Fibroblast of skin of right biceps (primary cell): Measurements from ENCODE around the gene NCF4.

ENCODE experiments used
- DNase-seq: peaks from one replicate; pipeline ENCODE4 v3.0.0-alpha.2; 2013

The NCF4 gene

GRCh38 chr22:36899498-36899897 is 38.7 kb downstream of the NCF4 start:
- DNase-seq, result no peak

- DNase-seq, result no peak
These were observed 39.4 kb downstream of the NCF4 start for GRCh38 chr22:36900225-36900624.

GRCh38 chr22:36900880-36901279 is 40.1 kb downstream of the NCF4 start:
- DNase-seq, result no peak

GRCh38 chr22:36901411-36902142 is 40.8 kb downstream of the NCF4 start:
- no peak for DNase-seq

GRCh38 chr22:36902143-36902926 is 41.5 kb downstream of the NCF4 start:
- DNase-seq, result no peak

GRCh38 chr22:36904260-36904880 is 43.6 kb downstream of the NCF4 start:
- DNase-seq, result no peak

GRCh38 chr22:36907253-36908195 is 46.7 kb downstream of the NCF4 start:
- no peak for DNase-seq

- DNase-seq, result no peak
These were observed 49.7 kb downstream of the NCF4 start for GRCh38 chr22:36910461-36910860.

- DNase-seq, result peak; percentile 33
These were observed 51.3 kb downstream of the NCF4 start for GRCh38 chr22:36911887-36912661.

GRCh38 chr22:36912694-36913426 is 52.1 kb downstream of the NCF4 start:
- no peak for DNase-seq

GRCh38 chr22:36913427-36914389 is 52.9 kb downstream of the NCF4 start, which contains the start of gene CSF2RB:
Gene CSF2RB, plus strand, starts transcription at chr22:36913628. Its CDS starts 8,580 bp downstream, at chr22:36922208.
- DNase-seq, result no peak

GRCh38 chr22:36914390-36914752 is 53.6 kb downstream of the NCF4 start:
- DNase-seq, result no peak

GRCh38 chr22:36916034-36916433 is 55.2 kb downstream of the NCF4 start:
- DNase-seq, result no peak

- no peak for DNase-seq
These were observed 57.9 kb downstream of the NCF4 start for GRCh38 chr22:36918586-36919284.

- DNase-seq, result no peak
These were observed 60.7 kb downstream of the NCF4 start for GRCh38 chr22:36921309-36922104.

GRCh38 chr22:36922105-36922608 is 61.4 kb downstream of the NCF4 start:
- DNase-seq, result peak; percentile 8

GRCh38 chr22:36922711-36923110 is 61.9 kb downstream of the NCF4 start:
- no peak for DNase-seq

- DNase-seq, result no peak
These were observed 62.5 kb downstream of the NCF4 start for GRCh38 chr22:36923131-36923788.
